Measurements from ENCODE around the gene PLCL1. TPM values are rescaled to one million over a fixed set of nuclear protein-coding genes. Genes with fewer than 3 reads are reported as not detected.

The PLCL1 gene
- total RNA-seq, 3 donors from 2014 or later: 6.6 to 11.3 (median 11.1) TPM

DNA sequence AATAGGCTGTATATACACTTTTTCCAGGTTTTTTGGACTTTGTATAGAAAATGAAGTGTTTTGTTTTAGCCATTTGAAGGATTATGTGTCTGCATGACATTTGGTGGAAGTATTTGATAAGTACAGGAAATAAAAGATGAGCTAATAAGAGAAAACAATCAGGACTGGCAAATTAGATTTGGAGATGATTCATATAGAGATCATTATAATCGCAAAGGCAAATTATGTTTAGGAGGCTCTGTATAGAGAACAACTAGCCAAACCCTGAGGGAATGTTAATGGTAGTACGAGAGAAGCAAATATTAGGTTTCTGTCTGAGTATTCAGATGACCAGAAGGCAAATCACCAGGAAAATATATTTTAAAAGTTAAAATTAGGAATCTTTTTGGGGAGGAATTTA is 41.7 kb downstream of the PLCL1 start:
- peaks cover 0 to 5% of the 10 kb centered on the region in 2 donors for H3K4me1 ChIP-seq
- no peak overlapping the region for H3K4me3 ChIP-seq
- H3K27ac ChIP-seq: no peak overlapping the region
- H3K27me3 ChIP-seq: no peaks in the 10 kb centered on the region
- no peaks in the 10 kb centered on the region for H3K36me3 ChIP-seq
- no peaks in the 10 kb centered on the region for H3K9me3 ChIP-seq
- intact Hi-C loops (cut with DNase I; ENCODE audit: low total_unique reads): no loop called here
- DNase-seq (ENCODE audit: low spot score in 2 of 2): no peak
- TF ChIP-seq POLR2A (IDR thresholded peaks at IDR 0.05) (no peak), POLR2AphosphoS5 (IDR thresholded peaks at IDR 0.05) (no peak)
- TF ChIP-seq, protein P1, sequence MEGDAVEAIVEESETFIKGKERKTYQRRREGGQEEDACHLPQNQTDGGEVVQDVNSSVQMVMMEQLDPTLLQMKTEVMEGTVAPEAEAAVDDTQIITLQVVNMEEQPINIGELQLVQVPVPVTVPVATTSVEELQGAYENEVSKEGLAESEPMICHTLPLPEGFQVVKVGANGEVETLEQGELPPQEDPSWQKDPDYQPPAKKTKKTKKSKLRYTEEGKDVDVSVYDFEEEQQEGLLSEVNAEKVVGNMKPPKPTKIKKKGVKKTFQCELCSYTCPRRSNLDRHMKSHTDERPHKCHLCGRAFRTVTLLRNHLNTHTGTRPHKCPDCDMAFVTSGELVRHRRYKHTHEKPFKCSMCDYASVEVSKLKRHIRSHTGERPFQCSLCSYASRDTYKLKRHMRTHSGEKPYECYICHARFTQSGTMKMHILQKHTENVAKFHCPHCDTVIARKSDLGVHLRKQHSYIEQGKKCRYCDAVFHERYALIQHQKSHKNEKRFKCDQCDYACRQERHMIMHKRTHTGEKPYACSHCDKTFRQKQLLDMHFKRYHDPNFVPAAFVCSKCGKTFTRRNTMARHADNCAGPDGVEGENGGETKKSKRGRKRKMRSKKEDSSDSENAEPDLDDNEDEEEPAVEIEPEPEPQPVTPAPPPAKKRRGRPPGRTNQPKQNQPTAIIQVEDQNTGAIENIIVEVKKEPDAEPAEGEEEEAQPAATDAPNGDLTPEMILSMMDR (IDR thresholded peaks at IDR 0.05): no peak

DNA sequence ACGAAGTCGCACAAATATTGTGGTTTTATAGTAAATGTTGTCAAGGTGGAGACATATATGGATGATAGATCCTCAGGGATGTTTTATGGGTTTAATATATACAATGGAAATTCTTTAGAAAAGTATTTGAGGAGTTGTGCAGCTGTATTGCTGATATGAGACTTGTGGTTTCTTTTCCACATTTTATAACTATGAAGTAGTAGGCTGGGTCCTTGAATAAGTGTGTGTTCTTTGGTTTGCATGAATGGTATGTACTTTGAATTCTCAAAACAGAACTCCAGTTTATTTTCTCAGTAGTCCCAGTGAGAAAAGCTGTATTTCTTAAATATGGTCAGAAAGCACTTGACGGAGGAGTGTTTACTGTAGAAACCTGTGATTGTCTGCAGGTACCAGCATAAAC is 42.4 kb downstream of the PLCL1 start:
- no peak overlapping the region for H3K27ac ChIP-seq
- H3K9me3 ChIP-seq: no peaks in the 10 kb centered on the region
- TF ChIP-seq POLR2A (IDR thresholded peaks at IDR 0.05) (no peak), POLR2AphosphoS5 (IDR thresholded peaks at IDR 0.05) (no peak)
- TF ChIP-seq, protein P1 (IDR thresholded peaks at IDR 0.05): no peak
- intact Hi-C loops (cut with DNase I; ENCODE audit: low total_unique reads): no loop called here
- no peaks in the 10 kb centered on the region for H3K27me3 ChIP-seq
- no peaks in the 10 kb centered on the region for H3K36me3 ChIP-seq
- H3K4me3 ChIP-seq: no peak overlapping the region
- peaks cover 0 to 5% of the 10 kb centered on the region in 2 donors for H3K4me1 ChIP-seq
- DNase-seq (ENCODE audit: low spot score in 2 of 2): no peak

DNA sequence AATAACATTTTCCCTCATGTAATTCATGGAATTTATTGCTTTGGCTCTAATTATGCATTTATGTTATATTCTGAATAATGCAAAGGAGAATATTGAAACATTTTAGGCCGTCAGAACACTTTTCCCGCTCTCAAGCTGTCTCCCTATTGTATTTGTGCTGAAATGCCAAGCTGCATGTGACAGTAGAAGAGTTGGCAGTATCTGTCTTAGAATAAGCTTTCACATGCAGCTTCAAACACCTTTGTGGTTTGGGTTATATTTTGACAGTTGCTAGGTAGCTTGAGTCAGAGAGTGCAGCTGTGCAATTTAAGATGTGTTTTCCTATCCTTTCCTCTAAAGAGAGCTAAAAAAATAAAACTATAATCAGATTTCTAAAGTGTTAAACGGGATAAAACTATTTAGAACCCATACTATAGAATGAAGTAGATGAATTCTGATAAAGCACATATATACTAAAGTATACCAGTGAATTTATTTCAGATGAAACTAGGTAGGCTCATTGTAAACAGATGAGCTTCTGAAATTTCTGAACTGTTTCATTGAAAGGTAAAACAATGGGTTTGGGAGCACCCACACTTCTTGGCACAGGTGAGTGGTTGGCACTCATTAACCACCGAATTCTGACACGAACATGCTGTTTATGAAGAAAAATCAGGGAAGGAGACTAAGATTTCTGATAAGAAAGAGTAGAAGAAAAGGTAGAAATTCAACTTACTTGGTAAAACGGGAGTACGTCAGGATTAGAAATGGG is 43.4 kb downstream of the PLCL1 start:
- no peak for DNase-seq (ENCODE audit: low spot score in 2 of 2)
- no peak for TF ChIP-seq POLR2A (IDR thresholded peaks at IDR 0.05)
- TF ChIP-seq, protein P1 (IDR thresholded peaks at IDR 0.05): no peak
- TF ChIP-seq POLR2AphosphoS5 (IDR thresholded peaks at IDR 0.05): no peak
- H3K27ac ChIP-seq: peak overlapping the region; percentile 54 to 60
- H3K9me3 ChIP-seq: no peaks in the 10 kb centered on the region
- no peaks in the 10 kb centered on the region for H3K36me3 ChIP-seq
- H3K4me3 ChIP-seq: no peak overlapping the region
- intact Hi-C loops (cut with DNase I; ENCODE audit: low total_unique reads): no loop called here
- H3K4me1 ChIP-seq: peaks cover 0 to 5% of the 10 kb centered on the region in 2 donors
- no peaks in the 10 kb centered on the region for H3K27me3 ChIP-seq

DNA sequence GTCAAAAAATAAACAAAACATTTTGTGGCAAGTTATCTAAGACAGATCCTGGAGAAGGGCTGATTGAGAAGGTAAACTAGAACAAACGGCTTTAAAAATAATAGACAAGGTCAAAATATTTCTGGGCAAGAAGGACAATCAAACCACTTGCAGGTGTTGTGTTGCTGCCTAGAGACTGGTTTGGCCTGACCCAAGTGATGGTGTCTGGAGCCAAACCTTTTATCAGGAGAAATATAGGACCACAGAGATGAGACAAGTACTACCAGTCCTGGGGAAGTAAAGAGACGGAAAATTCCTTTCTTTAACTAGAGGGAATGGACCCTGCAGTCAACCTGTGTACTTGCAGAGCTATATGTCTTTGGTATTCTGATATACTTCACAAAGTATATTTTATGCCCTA is 44.2 kb downstream of the PLCL1 start:
- Histone ChIP-seq H3K9me3 (no peaks in the 10 kb centered on the region), H3K27ac (peak overlapping the region; percentile 54 to 60), H3K36me3 (no peaks in the 10 kb centered on the region), H3K4me3 (no peak overlapping the region), H3K27me3 (no peaks in the 10 kb centered on the region), H3K4me1 (peaks cover 0 to 5% of the 10 kb centered on the region in 2 donors)
- no peak for TF ChIP-seq POLR2A (IDR thresholded peaks at IDR 0.05)
- TF ChIP-seq, protein P1 (IDR thresholded peaks at IDR 0.05): no peak
- no peak for TF ChIP-seq POLR2AphosphoS5 (IDR thresholded peaks at IDR 0.05)
- intact Hi-C loops (cut with DNase I; ENCODE audit: low total_unique reads): no loop called here
- no peak for DNase-seq (ENCODE audit: low spot score in 2 of 2)

DNA sequence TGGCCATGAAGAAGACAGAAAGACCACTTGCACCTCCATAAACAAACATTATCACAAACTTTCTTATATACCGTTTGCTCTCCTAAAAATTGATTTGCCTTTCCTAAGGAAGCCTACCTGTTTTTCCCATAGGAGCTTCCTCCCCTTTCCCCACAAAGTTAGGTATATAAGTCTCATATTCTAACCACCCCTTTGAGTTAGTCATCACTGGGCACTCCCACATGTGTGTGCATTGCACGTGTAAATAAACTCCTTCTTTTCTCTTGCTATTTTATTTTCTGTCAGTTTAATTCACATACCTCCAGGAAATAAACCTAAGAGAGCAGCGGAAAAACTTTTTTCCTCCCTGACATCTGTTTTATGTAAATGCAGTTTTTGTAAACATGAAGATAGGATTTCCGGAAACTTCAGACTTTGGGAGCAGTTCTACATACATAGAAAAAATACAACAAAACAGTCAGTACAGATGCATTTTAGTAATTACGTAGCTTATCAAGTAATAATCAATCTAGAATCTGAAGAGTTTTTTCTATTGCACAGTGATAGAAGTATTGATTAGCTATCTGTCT is 46.6 kb downstream of the PLCL1 start:
- Histone ChIP-seq H3K9me3 (no peaks in the 10 kb centered on the region), H3K36me3 (no peaks in the 10 kb centered on the region), H3K4me3 (no peak overlapping the region), H3K4me1 (peaks cover 0 to 5% of the 10 kb centered on the region in 2 donors), H3K27ac (no peak overlapping the region), H3K27me3 (no peaks in the 10 kb centered on the region)
- DNase-seq (ENCODE audit: low spot score in 2 of 2): no peak
- TF ChIP-seq POLR2AphosphoS5 (IDR thresholded peaks at IDR 0.05): no peak
- intact Hi-C loops (cut with DNase I; ENCODE audit: low total_unique reads): no loop called here

Data from breast epithelium (tissue), 4 donors.